Measurements from ENCODE around the gene RBM18. TPM values are rescaled to one million over a fixed set of nuclear protein-coding genes. Genes with fewer than 3 reads are reported as not detected.

RBM18 gene
- total and polyA plus RNA-seq, 2 donors (not counting 1 experiment from before 2014, with no cell fraction given), result 11.2 to 25.1 TPM

DNA sequence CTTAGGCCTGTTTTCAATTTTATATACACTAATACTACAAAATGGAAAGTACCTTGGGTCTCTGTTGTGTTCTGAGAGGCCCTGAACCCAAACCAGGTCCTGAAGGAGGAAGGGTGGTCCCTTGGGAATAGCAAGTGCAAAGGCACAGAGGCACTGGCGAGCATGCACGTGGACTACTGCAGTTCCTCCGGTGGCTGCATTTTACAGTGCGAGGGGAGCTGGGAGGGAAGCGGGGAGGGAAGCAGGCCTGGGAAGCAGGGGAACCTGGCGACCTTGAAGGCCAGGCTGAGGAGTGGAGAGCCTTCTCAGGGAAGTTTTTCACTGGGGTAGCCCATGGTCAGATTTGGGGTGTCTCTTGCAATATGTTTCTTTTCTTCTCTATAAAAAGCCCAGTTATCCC, 71.0 kb downstream of the RBM18 start:
- Histone ChIP-seq H3K27ac (ENCODE audit: insufficient read depth, low read length) (no peak overlapping the region), H3K9me3 (ENCODE audit: control insufficient read depth, insufficient read depth, low read depth, low read length) (no peaks in the 10 kb centered on the region), H3K4me3 (replicated peaks in 1 of 4; ENCODE audit: control extremely low read depth in 1 of 4, insufficient read depth in 1 of 4, low read depth in 3 of 4, low read length in 4 of 4) (no peak overlapping the region), H4K20me1 (ENCODE audit: control insufficient read depth, extremely low read depth, insufficient read depth, low read length) (no peaks in the 10 kb centered on the region), H3K79me2 (ENCODE audit: control insufficient read depth, insufficient read depth, low read length) (no peaks in the 10 kb centered on the region), H3K9ac (ENCODE audit: insufficient read depth, low read length) (no peak overlapping the region), H3K4me1 (ENCODE audit: control insufficient read depth, extremely low read depth, insufficient read depth, low read length) (peaks cover 3% of the 10 kb centered on the region), H2AFZ (ENCODE audit: low read length) (no peak overlapping the region), H3K36me3 (ENCODE audit: control insufficient read depth, insufficient read depth, low read length) (no peaks in the 10 kb centered on the region), H3K4me2 (ENCODE audit: extremely low read depth, insufficient read depth, low read length) (no peak overlapping the region), H3K27me3 (ENCODE audit: control insufficient read depth, insufficient read depth, low read length) (peaks cover 3% of the 10 kb centered on the region)
- DNase-seq (ENCODE audit: low read depth in 2 of 2), result no peak
- no peak for TF ChIP-seq EZH2 (IDR thresholded peaks at IDR 0.05; ENCODE audit: low read length, missing control alignments)
- TF ChIP-seq, protein P1, sequence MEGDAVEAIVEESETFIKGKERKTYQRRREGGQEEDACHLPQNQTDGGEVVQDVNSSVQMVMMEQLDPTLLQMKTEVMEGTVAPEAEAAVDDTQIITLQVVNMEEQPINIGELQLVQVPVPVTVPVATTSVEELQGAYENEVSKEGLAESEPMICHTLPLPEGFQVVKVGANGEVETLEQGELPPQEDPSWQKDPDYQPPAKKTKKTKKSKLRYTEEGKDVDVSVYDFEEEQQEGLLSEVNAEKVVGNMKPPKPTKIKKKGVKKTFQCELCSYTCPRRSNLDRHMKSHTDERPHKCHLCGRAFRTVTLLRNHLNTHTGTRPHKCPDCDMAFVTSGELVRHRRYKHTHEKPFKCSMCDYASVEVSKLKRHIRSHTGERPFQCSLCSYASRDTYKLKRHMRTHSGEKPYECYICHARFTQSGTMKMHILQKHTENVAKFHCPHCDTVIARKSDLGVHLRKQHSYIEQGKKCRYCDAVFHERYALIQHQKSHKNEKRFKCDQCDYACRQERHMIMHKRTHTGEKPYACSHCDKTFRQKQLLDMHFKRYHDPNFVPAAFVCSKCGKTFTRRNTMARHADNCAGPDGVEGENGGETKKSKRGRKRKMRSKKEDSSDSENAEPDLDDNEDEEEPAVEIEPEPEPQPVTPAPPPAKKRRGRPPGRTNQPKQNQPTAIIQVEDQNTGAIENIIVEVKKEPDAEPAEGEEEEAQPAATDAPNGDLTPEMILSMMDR (conservative IDR thresholded peaks at IDR 0.05 in 1 of 2, IDR thresholded peaks at IDR 0.05 in 1 of 2; ENCODE audit: low read depth in 1 of 2, low read length in 2 of 2), result no peak

GRCh38 chr9:122192914-122193525, 71.6 kb downstream of the RBM18 start:
- Histone ChIP-seq H3K4me2 (ENCODE audit: extremely low read depth, insufficient read depth, low read length) (no peak overlapping the region), H3K4me1 (ENCODE audit: control insufficient read depth, extremely low read depth, insufficient read depth, low read length) (peaks cover 3% of the 10 kb centered on the region), H3K9ac (ENCODE audit: insufficient read depth, low read length) (no peak overlapping the region), H3K4me3 (replicated peaks in 1 of 4; ENCODE audit: control extremely low read depth in 1 of 4, insufficient read depth in 1 of 4, low read depth in 3 of 4, low read length in 4 of 4) (no peak overlapping the region), H3K27me3 (ENCODE audit: control insufficient read depth, insufficient read depth, low read length) (peaks cover 3% of the 10 kb centered on the region), H3K36me3 (ENCODE audit: control insufficient read depth, insufficient read depth, low read length) (no peaks in the 10 kb centered on the region), H3K9me3 (ENCODE audit: control insufficient read depth, insufficient read depth, low read depth, low read length) (no peaks in the 10 kb centered on the region), H4K20me1 (ENCODE audit: control insufficient read depth, extremely low read depth, insufficient read depth, low read length) (no peaks in the 10 kb centered on the region), H3K27ac (ENCODE audit: insufficient read depth, low read length) (no peak overlapping the region), H3K79me2 (ENCODE audit: control insufficient read depth, insufficient read depth, low read length) (no peaks in the 10 kb centered on the region), H2AFZ (ENCODE audit: low read length) (no peak overlapping the region)
- TF ChIP-seq EZH2 (IDR thresholded peaks at IDR 0.05; ENCODE audit: low read length, missing control alignments), result no peak
- TF ChIP-seq, protein P1 (conservative IDR thresholded peaks at IDR 0.05 in 1 of 2, IDR thresholded peaks at IDR 0.05 in 1 of 2; ENCODE audit: low read depth in 1 of 2, low read length in 2 of 2), result no peak
- no peak for DNase-seq (ENCODE audit: low read depth in 2 of 2)

DNA sequence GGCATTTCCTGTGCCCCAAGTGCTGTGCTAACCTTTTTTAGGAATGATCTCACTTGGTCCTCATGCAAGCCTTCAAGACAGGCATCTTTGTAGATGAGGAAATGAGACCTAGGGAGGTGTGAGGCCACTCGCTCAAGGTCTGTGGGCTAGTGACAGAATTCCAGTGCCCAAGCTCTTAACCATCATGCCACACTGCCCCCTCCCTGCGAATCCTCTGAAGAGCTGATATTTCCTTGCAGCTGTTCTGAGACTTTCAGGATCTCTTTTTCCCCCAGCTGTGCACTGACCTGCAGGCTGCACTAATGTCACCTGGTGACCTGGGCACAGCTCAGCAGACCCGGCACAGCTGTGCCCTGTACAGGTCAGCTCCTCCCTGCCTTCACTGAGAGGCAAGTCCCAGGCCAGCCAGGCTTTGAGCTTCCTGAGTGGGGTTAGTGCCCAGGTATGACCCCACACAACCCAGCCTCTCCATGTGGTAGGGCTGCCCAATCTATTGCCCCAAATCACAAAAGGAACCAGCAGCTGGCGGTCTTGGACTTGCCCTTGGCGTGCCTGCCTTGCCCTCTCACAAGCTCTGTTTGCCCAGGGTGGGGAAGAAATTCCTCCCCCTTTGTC, 72.3 kb downstream of the RBM18 start:
- H3K4me1 ChIP-seq (ENCODE audit: control insufficient read depth, extremely low read depth, insufficient read depth, low read length), result peaks cover 3% of the 10 kb centered on the region
- no peaks in the 10 kb centered on the region for H3K9me3 ChIP-seq (ENCODE audit: control insufficient read depth, insufficient read depth, low read depth, low read length)
- H3K4me2 ChIP-seq (ENCODE audit: extremely low read depth, insufficient read depth, low read length), result no peak overlapping the region
- no peaks in the 10 kb centered on the region for H3K79me2 ChIP-seq (ENCODE audit: control insufficient read depth, insufficient read depth, low read length)
- H3K9ac ChIP-seq (ENCODE audit: insufficient read depth, low read length), result no peak overlapping the region
- no peaks in the 10 kb centered on the region for H3K27me3 ChIP-seq (ENCODE audit: control insufficient read depth, insufficient read depth, low read length)
- H4K20me1 ChIP-seq (ENCODE audit: control insufficient read depth, extremely low read depth, insufficient read depth, low read length), result no peaks in the 10 kb centered on the region
- DNase-seq (ENCODE audit: low read depth in 2 of 2), result no peak
- no peak overlapping the region for H3K27ac ChIP-seq (ENCODE audit: insufficient read depth, low read length)
- no peaks in the 10 kb centered on the region for H3K36me3 ChIP-seq (ENCODE audit: control insufficient read depth, insufficient read depth, low read length)
- TF ChIP-seq, protein P1 (conservative IDR thresholded peaks at IDR 0.05 in 1 of 2, IDR thresholded peaks at IDR 0.05 in 1 of 2; ENCODE audit: low read depth in 1 of 2, low read length in 2 of 2), result no peak
- no peak for TF ChIP-seq EZH2 (IDR thresholded peaks at IDR 0.05; ENCODE audit: low read length, missing control alignments)
- H2AFZ ChIP-seq (ENCODE audit: low read length), result no peak overlapping the region
- no peak overlapping the region for H3K4me3 ChIP-seq (replicated peaks in 1 of 4; ENCODE audit: control extremely low read depth in 1 of 4, insufficient read depth in 1 of 4, low read depth in 3 of 4, low read length in 4 of 4)
